Astrocyte of the hippocampus (primary cell): Measurements from ENCODE around the gene CENPO.

Source experiments
- DNase-seq: peaks from one replicate; pipeline ENCODE4 v3.0.0; 2011; ENCODE audit warnings: low read depth, low spot score

Gene CENPO

GRCh38 chr2:24792874-24793760, at the start of gene CENPO, which contains the start of gene PTRHD1:
Gene CENPO, plus strand, starts transcription at chr2:24793425. Its CDS starts 495 bp downstream, at chr2:24793920.
Gene PTRHD1, minus strand, starts transcription at chr2:24793391. Its CDS starts 14 bp downstream, at chr2:24793377.
- peak; percentile 99 for DNase-seq

- DNase-seq = no peak
Measured at GRCh38 chr2:24743924-24744323, 49.3 kb upstream of the CENPO start.

GRCh38 chr2:24744356-24744755, 48.9 kb upstream of the CENPO start:
- DNase-seq = no peak

GRCh38 chr2:24745825-24746224, 47.4 kb upstream of the CENPO start:
- no peak for DNase-seq

- no peak for DNase-seq
Measured at GRCh38 chr2:24747299-24747698, 45.9 kb upstream of the CENPO start.

- no peak for DNase-seq
Measured at GRCh38 chr2:24749069-24749691, 44.0 kb upstream of the CENPO start.

GRCh38 chr2:24754985-24755705, 38.1 kb upstream of the CENPO start:
- DNase-seq = no peak

GRCh38 chr2:24756789-24757188, 36.4 kb upstream of the CENPO start:
- DNase-seq = no peak

- DNase-seq = no peak
Measured at GRCh38 chr2:24761866-24762265, 31.4 kb upstream of the CENPO start.

- DNase-seq = no peak
Measured at GRCh38 chr2:24762518-24762917, 30.7 kb upstream of the CENPO start.

GRCh38 chr2:24763843-24764242, 29.4 kb upstream of the CENPO start:
- no peak for DNase-seq

GRCh38 chr2:24766609-24767008, 26.6 kb upstream of the CENPO start:
- no peak for DNase-seq

GRCh38 chr2:24768013-24768412, 25.2 kb upstream of the CENPO start:
- no peak for DNase-seq

GRCh38 chr2:24768601-24769000, 24.6 kb upstream of the CENPO start:
- no peak for DNase-seq

- no peak for DNase-seq
Measured at GRCh38 chr2:24771061-24771460, 22.2 kb upstream of the CENPO start.

- peak; percentile 86 for DNase-seq
Measured at GRCh38 chr2:24771764-24772586, 21.2 kb upstream of the CENPO start.

- no peak for DNase-seq
Measured at GRCh38 chr2:24774373-24774772, 18.9 kb upstream of the CENPO start.

GRCh38 chr2:24779116-24779515, 14.1 kb upstream of the CENPO start:
- no peak for DNase-seq

- no peak for DNase-seq
Measured at GRCh38 chr2:24783641-24784040, 9.6 kb upstream of the CENPO start.

- no peak for DNase-seq
Measured at GRCh38 chr2:24785671-24786321, 7.4 kb upstream of the CENPO start.

GRCh38 chr2:24787532-24787931, 5.7 kb upstream of the CENPO start:
- DNase-seq = no peak
